Neural cell (in vitro differentiated cells): ENCODE data around the gene EN1.

Experiments
- EP300 ChIP-seq: fragments of 450-650 bp; conservative IDR thresholded peaks from 2 replicates; pipeline ENCODE4 v1.6.1; 2014; ENCODE audit warnings: antibody characterized with exemption, mild to moderate bottlenecking, moderate library complexity; ENCODE audit not compliant: poor library complexity, severe bottlenecking
- EZH2 ChIP-seq: fragments of 200-600, 300-800 bp; shearing (Covaris generic), sonication (generic); IDR thresholded peaks from 2 replicates; pipeline ENCODE4 v1.6.1; 2014; ENCODE audit warnings: antibody characterized with exemption, low read length, borderline replicate concordance, mild to moderate bottlenecking; ENCODE audit not compliant: insufficient read depth, poor library complexity, severe bottlenecking
- MXI1 ChIP-seq: fragments of 450-650 bp; conservative IDR thresholded peaks from 2 replicates; pipeline ENCODE4 v1.6.1; 2014; ENCODE audit warnings: antibody characterized with exemption, mild to moderate bottlenecking; ENCODE audit not compliant: poor library complexity, severe bottlenecking
- POLR2AphosphoS5 ChIP-seq: IDR thresholded peaks from 2 replicates; pipeline ENCODE4 v1.6.1; 2012
- RAD21 ChIP-seq: fragments of 450-650 bp; conservative IDR thresholded peaks from 2 replicates; pipeline ENCODE4 v1.6.1; 2014; ENCODE audit warnings: antibody characterized with exemption, mild to moderate bottlenecking, moderate library complexity
- TAF1 ChIP-seq: IDR thresholded peaks from 2 replicates; pipeline ENCODE4 v1.6.1; 2012; ENCODE audit warnings: low read depth
- TF ChIP-seq, protein P1 (sequence below): fragments of 450-650 bp; IDR thresholded peaks from 2 replicates; pipeline ENCODE4 v1.5.1; 2014; ENCODE audit warnings: antibody characterized with exemption, mild to moderate bottlenecking, moderate library complexity; ENCODE audit not compliant: poor library complexity, severe bottlenecking
- TF ChIP-seq, protein P2 (sequence below): IDR thresholded peaks from 2 replicates; pipeline ENCODE4 v1.6.1; 2012; ENCODE audit warnings: borderline replicate concordance

GRCh38 chr2:118815314-118815713, 32.1 kb downstream of the EN1 start:
- no peak for TF ChIP-seq TAF1
- TF ChIP-seq, protein P1, sequence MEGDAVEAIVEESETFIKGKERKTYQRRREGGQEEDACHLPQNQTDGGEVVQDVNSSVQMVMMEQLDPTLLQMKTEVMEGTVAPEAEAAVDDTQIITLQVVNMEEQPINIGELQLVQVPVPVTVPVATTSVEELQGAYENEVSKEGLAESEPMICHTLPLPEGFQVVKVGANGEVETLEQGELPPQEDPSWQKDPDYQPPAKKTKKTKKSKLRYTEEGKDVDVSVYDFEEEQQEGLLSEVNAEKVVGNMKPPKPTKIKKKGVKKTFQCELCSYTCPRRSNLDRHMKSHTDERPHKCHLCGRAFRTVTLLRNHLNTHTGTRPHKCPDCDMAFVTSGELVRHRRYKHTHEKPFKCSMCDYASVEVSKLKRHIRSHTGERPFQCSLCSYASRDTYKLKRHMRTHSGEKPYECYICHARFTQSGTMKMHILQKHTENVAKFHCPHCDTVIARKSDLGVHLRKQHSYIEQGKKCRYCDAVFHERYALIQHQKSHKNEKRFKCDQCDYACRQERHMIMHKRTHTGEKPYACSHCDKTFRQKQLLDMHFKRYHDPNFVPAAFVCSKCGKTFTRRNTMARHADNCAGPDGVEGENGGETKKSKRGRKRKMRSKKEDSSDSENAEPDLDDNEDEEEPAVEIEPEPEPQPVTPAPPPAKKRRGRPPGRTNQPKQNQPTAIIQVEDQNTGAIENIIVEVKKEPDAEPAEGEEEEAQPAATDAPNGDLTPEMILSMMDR, result no peak
- no peak for TF ChIP-seq POLR2AphosphoS5
- no peak for TF ChIP-seq EZH2
- TF ChIP-seq, protein P2, sequence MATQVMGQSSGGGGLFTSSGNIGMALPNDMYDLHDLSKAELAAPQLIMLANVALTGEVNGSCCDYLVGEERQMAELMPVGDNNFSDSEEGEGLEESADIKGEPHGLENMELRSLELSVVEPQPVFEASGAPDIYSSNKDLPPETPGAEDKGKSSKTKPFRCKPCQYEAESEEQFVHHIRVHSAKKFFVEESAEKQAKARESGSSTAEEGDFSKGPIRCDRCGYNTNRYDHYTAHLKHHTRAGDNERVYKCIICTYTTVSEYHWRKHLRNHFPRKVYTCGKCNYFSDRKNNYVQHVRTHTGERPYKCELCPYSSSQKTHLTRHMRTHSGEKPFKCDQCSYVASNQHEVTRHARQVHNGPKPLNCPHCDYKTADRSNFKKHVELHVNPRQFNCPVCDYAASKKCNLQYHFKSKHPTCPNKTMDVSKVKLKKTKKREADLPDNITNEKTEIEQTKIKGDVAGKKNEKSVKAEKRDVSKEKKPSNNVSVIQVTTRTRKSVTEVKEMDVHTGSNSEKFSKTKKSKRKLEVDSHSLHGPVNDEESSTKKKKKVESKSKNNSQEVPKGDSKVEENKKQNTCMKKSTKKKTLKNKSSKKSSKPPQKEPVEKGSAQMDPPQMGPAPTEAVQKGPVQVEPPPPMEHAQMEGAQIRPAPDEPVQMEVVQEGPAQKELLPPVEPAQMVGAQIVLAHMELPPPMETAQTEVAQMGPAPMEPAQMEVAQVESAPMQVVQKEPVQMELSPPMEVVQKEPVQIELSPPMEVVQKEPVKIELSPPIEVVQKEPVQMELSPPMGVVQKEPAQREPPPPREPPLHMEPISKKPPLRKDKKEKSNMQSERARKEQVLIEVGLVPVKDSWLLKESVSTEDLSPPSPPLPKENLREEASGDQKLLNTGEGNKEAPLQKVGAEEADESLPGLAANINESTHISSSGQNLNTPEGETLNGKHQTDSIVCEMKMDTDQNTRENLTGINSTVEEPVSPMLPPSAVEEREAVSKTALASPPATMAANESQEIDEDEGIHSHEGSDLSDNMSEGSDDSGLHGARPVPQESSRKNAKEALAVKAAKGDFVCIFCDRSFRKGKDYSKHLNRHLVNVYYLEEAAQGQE, result no peak
- no peak for TF ChIP-seq RAD21
- no peak for TF ChIP-seq EP300
- no peak for TF ChIP-seq MXI1
